Suppressor macrophage treated with lipopolysaccharide for 4 hours (primary cell): ENCODE results near the gene UBXN6.
A peak's percentile ranks its signal among the peaks of the same experiment; 100 is the strongest.

Source experiments
- DNase-seq: peaks from one replicate; pipeline ENCODE4 v3.0.0-alpha.2; 2020

Gene UBXN6

GRCh38 chr19:4437103-4437502 is 20.5 kb downstream of the UBXN6 start:
- DNase-seq = no peak

GRCh38 chr19:4436231-4436630 is 21.4 kb downstream of the UBXN6 start:
- DNase-seq = no peak

DNA sequence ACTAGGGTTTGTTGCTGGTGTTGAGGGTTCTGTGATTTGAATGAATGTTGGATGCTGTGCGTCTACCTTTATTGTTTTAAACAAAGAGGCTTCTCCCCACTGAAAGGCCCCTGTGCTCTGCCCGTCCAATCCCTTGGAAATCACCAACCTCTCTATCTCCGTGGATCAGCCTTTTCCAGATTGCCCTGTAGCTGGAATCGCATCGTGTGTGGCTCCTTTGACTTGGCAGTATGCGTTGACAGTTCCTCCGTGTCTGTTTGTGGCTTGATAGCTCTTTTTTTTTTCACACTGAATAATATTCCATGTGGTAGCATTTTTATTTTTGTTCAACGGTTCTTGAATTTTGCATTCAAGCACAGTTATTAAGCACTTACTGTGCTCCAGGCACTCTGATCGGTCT is 23.2 kb downstream of the UBXN6 start:
- DNase-seq = no peak

DNA sequence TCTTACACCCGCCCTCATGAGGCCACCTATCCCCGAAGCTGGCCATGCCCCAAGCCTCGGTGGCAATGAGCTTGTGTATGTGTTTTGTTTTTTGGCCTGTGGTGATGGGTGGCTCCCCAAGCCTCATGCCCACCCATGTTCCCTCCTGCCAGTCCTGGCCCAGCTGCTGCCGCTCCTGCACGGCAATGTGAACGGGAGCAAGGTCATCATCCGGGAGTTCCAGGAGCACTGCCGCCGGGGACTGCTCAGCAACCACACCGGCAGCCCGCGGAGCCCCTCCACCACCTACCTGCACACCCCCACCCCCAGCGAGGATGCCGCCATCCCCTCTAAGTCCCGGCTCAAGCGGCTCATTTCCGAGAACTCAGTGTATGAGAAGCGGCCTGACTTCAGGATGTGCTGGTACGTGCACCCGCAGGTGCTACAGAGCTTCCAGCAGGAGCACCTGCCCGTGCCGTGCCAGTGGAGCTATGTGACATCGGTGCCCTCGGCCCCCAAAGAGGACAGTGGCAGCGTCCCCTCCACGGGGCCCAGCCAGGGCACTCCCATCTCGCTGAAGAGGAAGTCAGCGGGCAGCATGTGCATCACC is 24.6 kb downstream of the UBXN6 start:
- DNase-seq = no peak

DNA sequence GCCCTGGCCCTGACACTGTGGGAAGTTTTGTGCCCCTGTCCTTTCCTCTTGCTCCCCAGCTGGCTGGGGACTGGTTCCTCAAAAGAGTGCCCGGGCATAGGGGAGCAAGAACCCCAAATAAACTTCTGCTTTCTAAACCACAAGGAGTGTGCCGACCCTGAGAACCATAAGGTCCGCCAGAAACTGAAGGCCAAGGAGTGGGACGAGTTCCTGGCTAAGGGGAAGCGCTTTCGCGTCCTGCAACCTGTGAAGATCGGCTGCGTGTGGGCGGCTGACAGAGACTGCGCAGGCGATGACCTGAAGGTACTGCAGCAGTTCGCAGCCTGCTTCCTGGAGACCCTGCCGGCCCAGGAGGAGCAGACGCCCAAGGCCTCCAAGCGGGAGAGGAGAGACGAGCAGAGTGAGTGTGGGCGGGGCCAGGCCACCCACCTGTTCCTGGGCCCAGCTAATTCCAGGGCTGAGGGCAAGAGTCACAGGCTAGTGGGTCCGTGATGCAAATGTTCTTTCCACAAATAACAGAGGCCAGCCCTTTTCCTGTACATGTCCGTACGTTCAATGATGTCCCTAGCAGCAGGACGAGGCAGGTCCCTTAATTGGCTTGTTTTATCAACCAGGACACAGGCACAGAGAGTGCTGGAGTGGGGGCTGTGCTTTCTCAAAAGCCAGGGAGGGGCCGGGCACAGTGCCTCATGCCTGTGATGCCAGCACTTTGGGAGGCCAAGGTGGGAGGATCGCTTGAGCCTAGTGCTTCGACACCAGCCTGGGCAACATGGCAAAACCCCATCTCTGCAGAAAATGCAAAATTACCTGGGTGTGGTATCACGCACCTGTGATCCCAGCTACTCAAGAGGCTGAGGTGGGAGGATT is 25.6 kb downstream of the UBXN6 start:
- peak; percentile 84 for DNase-seq

DNA sequence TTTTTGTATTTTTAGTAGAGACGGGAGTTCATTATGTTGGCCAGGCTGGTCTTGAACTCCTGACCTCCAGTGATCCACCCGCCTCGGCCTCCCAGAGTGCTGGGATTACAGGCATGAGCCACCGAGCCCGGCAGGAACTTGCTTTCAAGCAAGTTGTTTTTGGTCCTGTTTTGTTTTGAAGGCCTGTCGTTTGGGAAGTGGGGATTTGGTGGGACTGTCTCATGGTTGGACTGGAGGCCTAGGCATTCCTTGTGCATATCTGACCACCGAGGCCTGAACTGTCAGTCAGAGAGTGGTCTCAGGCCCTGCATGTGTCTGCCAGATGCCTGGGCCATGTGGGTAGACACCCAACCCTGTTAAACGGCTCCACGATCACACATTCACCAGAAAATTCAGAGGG is 26.3 kb downstream of the UBXN6 start:
- DNase-seq = peak; percentile 19

GRCh38 chr19:4430760-4431159 is 26.8 kb downstream of the UBXN6 start:
- peak; percentile 94 for DNase-seq

GRCh38 chr19:4429771-4430171 is 27.8 kb downstream of the UBXN6 start:
- DNase-seq = no peak

GRCh38 chr19:4429256-4429655 is 28.3 kb downstream of the UBXN6 start:
- DNase-seq = peak; percentile 11

DNA sequence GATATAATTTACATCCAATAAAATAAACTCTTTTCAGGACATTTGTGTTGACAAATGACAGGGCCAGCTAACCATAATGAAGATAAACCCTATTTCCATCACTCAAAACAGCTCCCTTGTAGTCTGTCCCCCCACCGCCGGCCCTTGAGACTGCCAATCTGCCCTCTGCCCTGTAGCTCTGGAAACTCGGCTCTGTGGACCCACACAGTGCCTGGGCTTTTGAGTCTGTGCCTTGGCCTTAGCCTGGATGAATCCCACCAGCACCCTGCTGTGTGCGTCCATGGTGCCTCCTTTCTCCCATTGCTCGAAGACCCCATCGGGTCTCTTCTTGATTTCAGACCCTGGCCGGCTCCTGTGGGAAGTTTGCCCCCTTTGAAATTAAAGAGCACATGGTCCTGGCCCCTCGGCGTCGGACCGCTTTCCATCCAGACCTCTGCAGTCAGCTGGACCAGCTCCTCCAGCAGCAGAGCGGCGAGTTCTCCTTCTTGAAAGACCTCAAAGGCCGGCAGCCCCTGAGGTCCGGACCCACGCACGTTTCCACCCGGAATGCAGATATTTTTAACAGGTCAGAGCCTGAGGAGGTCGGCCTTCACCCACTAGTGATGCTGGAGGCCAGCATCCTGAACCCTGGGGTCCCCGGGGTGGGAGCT is 29.1 kb downstream of the UBXN6 start:
- no peak for DNase-seq

- DNase-seq = no peak
Measured at GRCh38 chr19:4425537-4425936, 32.1 kb downstream of the UBXN6 start.

GRCh38 chr19:4423416-4424126 is 34.0 kb downstream of the UBXN6 start:
- peak; percentile 20 for DNase-seq

GRCh38 chr19:4416268-4416667 is 41.3 kb downstream of the UBXN6 start:
- DNase-seq = no peak

DNA sequence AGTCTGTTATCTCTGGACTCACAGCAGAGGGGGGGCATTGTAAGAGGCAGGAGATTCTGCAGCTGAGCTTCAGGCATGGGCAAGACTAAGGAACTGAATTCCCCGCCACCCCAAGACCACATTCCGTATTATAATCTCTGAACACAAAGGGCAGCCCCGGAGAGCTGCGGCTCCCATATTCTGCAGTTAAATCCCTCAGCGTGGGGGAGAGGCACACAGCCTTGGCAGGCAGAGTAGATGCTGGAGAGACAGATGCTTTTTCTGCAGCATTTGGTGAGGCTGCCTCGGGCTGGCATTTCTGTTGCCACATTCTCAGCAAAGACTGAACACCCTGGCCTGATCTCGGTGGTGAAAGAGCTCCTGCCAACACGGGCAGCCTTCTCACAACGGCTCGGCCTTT is 42.2 kb downstream of the UBXN6 start:
- DNase-seq = no peak

DNA sequence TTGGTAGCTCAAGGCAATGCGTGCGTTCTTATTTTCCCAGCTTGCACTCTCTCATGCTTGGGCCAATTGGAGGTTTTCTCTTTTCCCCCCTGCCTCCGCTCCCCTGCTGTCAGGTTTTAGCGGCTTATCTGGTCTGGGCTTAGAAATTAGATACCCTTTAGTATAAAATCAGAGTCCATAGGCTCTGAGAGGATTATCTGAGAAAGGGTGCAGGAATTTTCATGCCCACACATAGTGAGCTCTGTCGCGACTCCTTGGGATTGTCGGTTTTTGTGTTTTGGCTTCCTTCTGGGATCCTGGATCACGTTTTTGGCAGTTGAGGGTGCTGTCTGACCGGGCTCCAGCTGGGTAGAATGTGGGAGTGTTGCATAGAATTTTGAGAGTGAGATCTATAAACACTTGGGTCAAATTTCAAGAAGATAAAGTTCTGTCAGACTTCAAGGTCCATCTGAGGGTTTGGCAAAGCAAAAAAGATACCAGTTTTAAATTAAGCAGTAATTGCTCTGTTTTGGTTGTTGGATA is 42.7 kb downstream of the UBXN6 start:
- no peak for DNase-seq

GRCh38 chr19:4414144-4414799 is 43.3 kb downstream of the UBXN6 start:
- no peak for DNase-seq

DNA sequence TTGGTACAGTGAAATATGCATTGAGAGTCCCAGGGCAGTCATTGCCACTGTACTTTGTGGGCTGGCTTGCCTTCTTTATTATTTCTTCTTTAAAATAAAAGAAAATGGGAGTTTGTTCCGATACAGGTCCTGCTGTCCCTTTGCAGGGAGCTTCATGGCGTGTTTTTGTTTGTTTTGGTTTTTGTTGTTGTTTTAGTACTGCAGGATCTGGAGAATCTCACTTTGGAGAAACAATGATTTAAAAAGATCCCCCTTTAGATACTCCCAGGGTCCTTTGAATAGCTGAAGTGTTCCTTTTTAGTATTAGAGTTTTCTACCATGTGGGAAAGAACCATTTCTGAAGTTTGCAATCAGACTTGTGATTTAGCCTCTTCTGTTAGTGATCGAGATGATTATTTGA is 44.0 kb downstream of the UBXN6 start:
- no peak for DNase-seq

GRCh38 chr19:4409123-4409933 is 48.3 kb downstream of the UBXN6 start:
- DNase-seq = no peak

GRCh38 chr19:4406626-4407025 is 51.0 kb downstream of the UBXN6 start:
- no peak for DNase-seq

- DNase-seq = no peak
Measured at GRCh38 chr19:4405977-4406376, 51.6 kb downstream of the UBXN6 start.

DNA sequence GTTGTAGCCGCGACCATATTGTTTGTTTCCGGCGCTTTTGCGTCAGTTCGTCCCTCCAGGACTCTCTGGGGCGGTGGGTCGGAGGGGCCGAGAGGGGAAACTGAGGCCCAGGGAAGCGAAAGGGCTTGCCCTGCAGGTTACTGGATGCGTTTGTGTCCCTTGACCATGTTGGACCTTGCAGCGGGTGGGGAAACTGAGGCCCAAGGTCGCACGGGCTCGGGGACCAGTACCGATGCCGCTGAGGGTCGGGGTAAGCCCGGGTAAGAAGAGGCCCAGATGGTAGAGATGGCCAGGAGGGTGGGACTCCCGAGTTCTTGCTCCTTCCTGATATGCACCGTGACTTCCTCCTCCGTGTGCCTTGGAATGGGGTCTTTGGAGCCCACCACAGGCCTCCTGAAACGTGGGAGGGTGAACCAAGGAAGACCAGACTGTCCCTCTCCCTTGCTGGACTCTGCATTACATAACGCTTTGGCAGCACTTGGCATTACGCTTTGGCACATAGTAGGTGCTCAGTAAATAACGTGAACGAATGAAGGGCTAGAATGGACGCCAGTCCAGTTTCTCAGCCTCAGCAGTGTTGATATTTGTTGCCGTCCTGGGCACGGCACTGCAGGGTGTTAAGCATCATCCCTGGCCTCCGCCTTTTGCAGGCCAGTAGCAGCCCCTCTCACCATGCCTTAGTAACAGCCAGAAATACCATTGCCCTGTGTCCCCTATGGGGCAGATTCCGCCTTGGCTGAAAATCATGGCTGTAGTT is 54.4 kb downstream of the UBXN6 start:
- no peak for DNase-seq
